ENCODE measurements around the gene LMO1.

Gene LMO1

GRCh38 chr11:8232849-8233606 lies 30.6 kb downstream of the LMO1 start:
- H3K27me3 ChIP-seq (ENCODE audit: insufficient read depth, low read length, poor library complexity, severe bottlenecking) = no peaks in the 10 kb centered on the region
- H3K4me3 ChIP-seq (ENCODE audit: low read length, poor library complexity, severe bottlenecking) = no peak overlapping the region
- no peak overlapping the region for H3K4me2 ChIP-seq (ENCODE audit: low read depth, low read length, poor library complexity, severe bottlenecking)
- H3K4me1 ChIP-seq (ENCODE audit: insufficient read depth, low read length, poor library complexity, severe bottlenecking) = no peaks in the 10 kb centered on the region
- no peaks in the 10 kb centered on the region for H3F3A ChIP-seq (ENCODE audit: low read depth)
- H3K9ac ChIP-seq (ENCODE audit: low read depth, low read length, poor library complexity, severe bottlenecking) = no peak overlapping the region
- no peaks in the 10 kb centered on the region for H3K36me3 ChIP-seq (ENCODE audit: insufficient read depth, low read length)
- TF ChIP-seq, protein P1, sequence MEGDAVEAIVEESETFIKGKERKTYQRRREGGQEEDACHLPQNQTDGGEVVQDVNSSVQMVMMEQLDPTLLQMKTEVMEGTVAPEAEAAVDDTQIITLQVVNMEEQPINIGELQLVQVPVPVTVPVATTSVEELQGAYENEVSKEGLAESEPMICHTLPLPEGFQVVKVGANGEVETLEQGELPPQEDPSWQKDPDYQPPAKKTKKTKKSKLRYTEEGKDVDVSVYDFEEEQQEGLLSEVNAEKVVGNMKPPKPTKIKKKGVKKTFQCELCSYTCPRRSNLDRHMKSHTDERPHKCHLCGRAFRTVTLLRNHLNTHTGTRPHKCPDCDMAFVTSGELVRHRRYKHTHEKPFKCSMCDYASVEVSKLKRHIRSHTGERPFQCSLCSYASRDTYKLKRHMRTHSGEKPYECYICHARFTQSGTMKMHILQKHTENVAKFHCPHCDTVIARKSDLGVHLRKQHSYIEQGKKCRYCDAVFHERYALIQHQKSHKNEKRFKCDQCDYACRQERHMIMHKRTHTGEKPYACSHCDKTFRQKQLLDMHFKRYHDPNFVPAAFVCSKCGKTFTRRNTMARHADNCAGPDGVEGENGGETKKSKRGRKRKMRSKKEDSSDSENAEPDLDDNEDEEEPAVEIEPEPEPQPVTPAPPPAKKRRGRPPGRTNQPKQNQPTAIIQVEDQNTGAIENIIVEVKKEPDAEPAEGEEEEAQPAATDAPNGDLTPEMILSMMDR (conservative IDR thresholded peaks at IDR 0.05; ENCODE audit: low read length) = no peak
- no peak for TF ChIP-seq EZH2phosphoT487 (IDR thresholded peaks at IDR 0.05; ENCODE audit: borderline replicate concordance)
- no peaks in the 10 kb centered on the region for H3K9me2 ChIP-seq (replicated peaks; ENCODE audit: low read depth, low read length)
- H3K9me3 ChIP-seq (ENCODE audit: insufficient read depth, low read depth, low read length) = no peaks in the 10 kb centered on the region
- no peaks in the 10 kb centered on the region for H4K20me1 ChIP-seq (ENCODE audit: insufficient read depth, low read length, poor library complexity, severe bottlenecking)
- H2AFZ ChIP-seq (ENCODE audit: low read length) = no peak overlapping the region
- H3K79me2 ChIP-seq (ENCODE audit: insufficient read depth, low read length) = no peaks in the 10 kb centered on the region

DNA sequence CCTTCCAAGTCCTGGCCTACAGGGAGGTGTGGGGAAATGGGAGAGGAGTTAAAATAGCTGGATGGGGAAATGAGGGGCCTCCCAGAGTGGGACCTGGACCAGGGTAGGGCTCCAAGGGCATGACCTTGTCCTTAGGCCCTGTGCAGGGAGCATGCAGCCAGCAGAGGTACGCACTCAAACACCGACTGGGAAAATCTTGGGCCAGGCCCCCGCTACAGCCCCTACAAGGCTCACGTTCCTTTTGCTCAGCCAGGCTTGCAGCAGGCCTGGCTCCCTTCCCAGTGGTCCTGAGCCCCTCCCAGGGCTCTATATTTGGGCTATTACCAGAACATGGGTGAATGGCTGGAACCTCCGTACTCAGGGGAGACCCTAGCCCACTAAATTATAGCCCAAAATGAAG lies 31.3 kb downstream of the LMO1 start:
- H3K9ac ChIP-seq (ENCODE audit: low read depth, low read length, poor library complexity, severe bottlenecking) = no peak overlapping the region

DNA sequence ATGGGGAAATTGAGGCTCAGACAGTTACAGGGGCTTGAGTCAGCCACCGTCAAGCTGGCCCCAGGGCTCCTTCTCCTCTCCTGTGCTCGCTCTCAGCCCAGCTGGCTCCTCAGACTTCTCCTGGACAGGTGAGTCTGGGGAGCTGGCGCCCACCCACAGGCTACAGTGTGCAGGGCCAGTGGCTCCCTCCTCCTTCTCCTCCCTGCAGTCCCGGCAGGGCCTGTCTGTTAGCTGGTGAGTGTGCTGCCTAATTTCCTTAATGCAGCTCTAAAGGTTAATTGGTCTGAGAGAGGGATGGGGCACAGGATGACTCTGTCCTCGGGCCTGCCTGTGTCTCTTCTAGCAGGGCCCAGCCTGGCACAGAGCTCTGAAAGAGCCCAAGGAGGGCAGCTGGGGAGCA lies 31.7 kb downstream of the LMO1 start:
- Histone ChIP-seq H3K4me3 (ENCODE audit: low read length, poor library complexity, severe bottlenecking) (no peak overlapping the region), H3K4me1 (ENCODE audit: insufficient read depth, low read length, poor library complexity, severe bottlenecking) (no peaks in the 10 kb centered on the region), H4K20me1 (ENCODE audit: insufficient read depth, low read length, poor library complexity, severe bottlenecking) (no peaks in the 10 kb centered on the region), H2AFZ (ENCODE audit: low read length) (no peak overlapping the region), H3F3A (ENCODE audit: low read depth) (no peaks in the 10 kb centered on the region), H3K9me3 (ENCODE audit: insufficient read depth, low read depth, low read length) (no peaks in the 10 kb centered on the region), H3K9me2 (replicated peaks; ENCODE audit: low read depth, low read length) (no peaks in the 10 kb centered on the region), H3K79me2 (ENCODE audit: insufficient read depth, low read length) (no peaks in the 10 kb centered on the region), H3K9ac (ENCODE audit: low read depth, low read length, poor library complexity, severe bottlenecking) (no peak overlapping the region), H3K27me3 (ENCODE audit: insufficient read depth, low read length, poor library complexity, severe bottlenecking) (no peaks in the 10 kb centered on the region), H3K4me2 (ENCODE audit: low read depth, low read length, poor library complexity, severe bottlenecking) (no peak overlapping the region), H3K36me3 (ENCODE audit: insufficient read depth, low read length) (no peaks in the 10 kb centered on the region)
- TF ChIP-seq, protein P1 (conservative IDR thresholded peaks at IDR 0.05; ENCODE audit: low read length) = no peak
- no peak for TF ChIP-seq EZH2phosphoT487 (IDR thresholded peaks at IDR 0.05; ENCODE audit: borderline replicate concordance)

More for the DNA sequence above, 31.3 kb downstream of the LMO1 start:
- no peaks in the 10 kb centered on the region for H3K4me1 ChIP-seq (ENCODE audit: insufficient read depth, low read length, poor library complexity, severe bottlenecking)
- no peak overlapping the region for H3K4me2 ChIP-seq (ENCODE audit: low read depth, low read length, poor library complexity, severe bottlenecking)
- no peak overlapping the region for H2AFZ ChIP-seq (ENCODE audit: low read length)
- no peaks in the 10 kb centered on the region for H3K79me2 ChIP-seq (ENCODE audit: insufficient read depth, low read length)
- no peaks in the 10 kb centered on the region for H3K9me3 ChIP-seq (ENCODE audit: insufficient read depth, low read depth, low read length)
- H3K27me3 ChIP-seq (ENCODE audit: insufficient read depth, low read length, poor library complexity, severe bottlenecking) = no peaks in the 10 kb centered on the region
- H3K36me3 ChIP-seq (ENCODE audit: insufficient read depth, low read length) = no peaks in the 10 kb centered on the region
- H3F3A ChIP-seq (ENCODE audit: low read depth) = no peaks in the 10 kb centered on the region
- TF ChIP-seq, protein P1 (conservative IDR thresholded peaks at IDR 0.05; ENCODE audit: low read length) = no peak
- TF ChIP-seq EZH2phosphoT487 (IDR thresholded peaks at IDR 0.05; ENCODE audit: borderline replicate concordance) = no peak
- H3K4me3 ChIP-seq (ENCODE audit: low read length, poor library complexity, severe bottlenecking) = no peak overlapping the region
- no peaks in the 10 kb centered on the region for H3K9me2 ChIP-seq (replicated peaks; ENCODE audit: low read depth, low read length)
- H4K20me1 ChIP-seq (ENCODE audit: insufficient read depth, low read length, poor library complexity, severe bottlenecking) = no peaks in the 10 kb centered on the region

Data from Loucy (cell line).